Measurements from ENCODE around the gene KMT2E.

DNA sequence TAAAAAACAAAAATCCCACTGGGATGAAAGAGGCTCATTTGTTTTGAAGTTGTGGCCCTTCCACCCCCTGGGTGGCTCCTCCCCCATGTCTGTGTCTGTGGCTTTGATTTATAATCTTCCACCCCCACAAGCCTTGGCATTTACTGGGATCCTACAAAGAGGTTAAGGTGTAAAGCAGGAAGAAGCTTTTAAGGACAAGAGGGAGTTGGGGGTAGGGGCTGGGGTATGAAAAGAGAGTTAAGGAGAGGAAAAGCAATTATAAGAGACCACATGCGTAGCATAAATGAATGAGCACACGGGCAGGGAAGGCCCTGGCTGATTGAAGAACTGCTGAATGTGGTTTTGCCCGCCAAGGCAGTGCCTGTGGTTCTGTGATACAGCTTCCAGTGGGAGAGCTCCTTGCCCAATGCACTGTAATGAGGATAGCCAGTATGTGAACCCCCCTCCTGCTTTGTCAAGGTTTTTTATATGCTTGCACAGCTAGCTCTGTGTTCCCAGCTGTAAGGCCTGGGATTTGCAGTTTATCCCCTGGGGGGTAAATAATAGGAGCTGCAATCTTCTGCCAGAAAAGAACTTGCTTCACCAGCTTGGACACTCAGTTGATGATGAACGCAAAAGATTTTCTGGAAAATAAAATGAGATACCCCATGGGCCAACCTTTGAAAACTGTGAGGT, 34.7 kb upstream of the KMT2E start:
- TF ChIP-seq, protein P1, sequence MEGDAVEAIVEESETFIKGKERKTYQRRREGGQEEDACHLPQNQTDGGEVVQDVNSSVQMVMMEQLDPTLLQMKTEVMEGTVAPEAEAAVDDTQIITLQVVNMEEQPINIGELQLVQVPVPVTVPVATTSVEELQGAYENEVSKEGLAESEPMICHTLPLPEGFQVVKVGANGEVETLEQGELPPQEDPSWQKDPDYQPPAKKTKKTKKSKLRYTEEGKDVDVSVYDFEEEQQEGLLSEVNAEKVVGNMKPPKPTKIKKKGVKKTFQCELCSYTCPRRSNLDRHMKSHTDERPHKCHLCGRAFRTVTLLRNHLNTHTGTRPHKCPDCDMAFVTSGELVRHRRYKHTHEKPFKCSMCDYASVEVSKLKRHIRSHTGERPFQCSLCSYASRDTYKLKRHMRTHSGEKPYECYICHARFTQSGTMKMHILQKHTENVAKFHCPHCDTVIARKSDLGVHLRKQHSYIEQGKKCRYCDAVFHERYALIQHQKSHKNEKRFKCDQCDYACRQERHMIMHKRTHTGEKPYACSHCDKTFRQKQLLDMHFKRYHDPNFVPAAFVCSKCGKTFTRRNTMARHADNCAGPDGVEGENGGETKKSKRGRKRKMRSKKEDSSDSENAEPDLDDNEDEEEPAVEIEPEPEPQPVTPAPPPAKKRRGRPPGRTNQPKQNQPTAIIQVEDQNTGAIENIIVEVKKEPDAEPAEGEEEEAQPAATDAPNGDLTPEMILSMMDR (conservative IDR thresholded peaks at IDR 0.05; ENCODE audit: low read length), result no peak
- no peak for TF ChIP-seq EZH2phosphoT487 (IDR thresholded peaks at IDR 0.05; ENCODE audit: borderline replicate concordance, low read depth, low read length)
